Lower lobe of right lung (tissue), 2 donors: ENCODE results near the gene CHAF1A. TPM values are rescaled to one million over a fixed set of nuclear protein-coding genes. Genes with fewer than 3 reads are reported as not detected.

Experiments used
- ATAC-seq, 2 donors: fragments of 200-7000 bp; cut with Tn5 transposase; one replicate each; pipeline ENCODE4 v1.9.1; 2020 to 2022; ENCODE audit warnings: mild to moderate bottlenecking in 2 of 2, moderate library complexity in 2 of 2
- DNase-seq: peaks from one replicate; pipeline ENCODE4 v3.0.0-alpha.2; 2020
- H3K27ac ChIP-seq: fragments of 200-600 bp; one replicate; pipeline ENCODE4 v1.8.0; 2022
- H3K27me3 ChIP-seq: fragments of 200-600 bp; one replicate; pipeline ENCODE4 v1.8.0; 2022; ENCODE audit warnings: low read depth
- H3K36me3 ChIP-seq: fragments of 200-600 bp; one replicate; pipeline ENCODE4 v1.8.0; 2022; ENCODE audit warnings: mild to moderate bottlenecking
- H3K4me1 ChIP-seq: fragments of 200-600 bp; one replicate; pipeline ENCODE4 v1.8.0; 2022
- H3K4me3 ChIP-seq: fragments of 200-600 bp; one replicate; pipeline ENCODE4 v1.8.0; 2022; ENCODE audit warnings: mild to moderate bottlenecking
- H3K9me3 ChIP-seq: fragments of 200-600 bp; one replicate; pipeline ENCODE4 v1.8.0; 2022
- CTCF ChIP-seq: fragments of 200-600 bp; IDR thresholded peaks from one replicate; pipeline ENCODE4 v1.8.0; 2022; ENCODE audit warnings: antibody characterized with exemption, mild to moderate bottlenecking
- intact Hi-C: fragments of 100-400 bp; cut with DNase I; formaldehyde crosslinking; loops from one replicate; pipeline ENCODE4 v1.11.0; 2022
- total RNA-seq: library from RNA; stranded (reverse); fragmentation: NEBNext Ultra II Directional; extraction: Animal tissue kit (Norgen Biotek cat#: 25700); gene quantifications from one replicate; pipeline ENCODE4 v1.2.1, GENCODE V29; 2021
- donor health status: DM: no; HTN: yes; CAD: no; lungs with severe emphysema.

The CHAF1A gene
- total RNA-seq, 1 donor from 2014 or later, result 7.2 TPM

- no peaks in the 10 kb centered on the region for H3K27me3 ChIP-seq
- TF ChIP-seq CTCF, result no peak
- H3K9me3 ChIP-seq, result no peaks in the 10 kb centered on the region
- no peak overlapping the region for H3K27ac ChIP-seq
- H3K4me1 ChIP-seq, result no peaks in the 10 kb centered on the region
- peaks cover 31% of the 10 kb centered on the region for H3K36me3 ChIP-seq
- no peak overlapping the region for H3K4me3 ChIP-seq
- no peak for ATAC-seq
- intact Hi-C loops, result no loop called here
- no peak for DNase-seq
Measured at GRCh38 chr19:4441994-4442818, 39.8 kb downstream of the CHAF1A start.

- Histone ChIP-seq H3K4me3 (no peak overlapping the region), H3K27ac (no peak overlapping the region), H3K36me3 (peaks cover 37% of the 10 kb centered on the region), H3K4me1 (no peaks in the 10 kb centered on the region), H3K9me3 (no peaks in the 10 kb centered on the region), H3K27me3 (no peaks in the 10 kb centered on the region)
- intact Hi-C loops, result no loop called here
- ATAC-seq (no peak), DNase-seq (no peak)
- TF ChIP-seq CTCF, result no peak
Measured at GRCh38 chr19:4442819-4443146, 40.3 kb downstream of the CHAF1A start.

- ATAC-seq, result peak in 1 of 2 donors; percentile 4
Measured at GRCh38 chr19:4443188-4443587, 40.7 kb downstream of the CHAF1A start.

GRCh38 chr19:4443966-4444764 lies 41.7 kb downstream of the CHAF1A start:
- intact Hi-C loops, result no loop called here
- no peak for ATAC-seq

More at GRCh38 chr19:4443188-4443587, 40.7 kb downstream of the CHAF1A start:
- Histone ChIP-seq H3K9me3 (no peaks in the 10 kb centered on the region), H3K36me3 (peaks cover 41% of the 10 kb centered on the region), H3K27me3 (no peaks in the 10 kb centered on the region), H3K27ac (no peak overlapping the region), H3K4me3 (no peak overlapping the region), H3K4me1 (no peaks in the 10 kb centered on the region)
- no peak for DNase-seq
- no peak for TF ChIP-seq CTCF
- intact Hi-C loops, result no loop called here

More at GRCh38 chr19:4443966-4444764, 41.7 kb downstream of the CHAF1A start:
- Histone ChIP-seq H3K27me3 (no peaks in the 10 kb centered on the region), H3K9me3 (no peaks in the 10 kb centered on the region), H3K4me1 (no peaks in the 10 kb centered on the region), H3K4me3 (no peak overlapping the region), H3K27ac (no peak overlapping the region), H3K36me3 (peaks cover 51% of the 10 kb centered on the region)
- TF ChIP-seq CTCF, result no peak
- DNase-seq, result no peak
